ENCODE results near the gene MED27.

The MED27 gene

DNA sequence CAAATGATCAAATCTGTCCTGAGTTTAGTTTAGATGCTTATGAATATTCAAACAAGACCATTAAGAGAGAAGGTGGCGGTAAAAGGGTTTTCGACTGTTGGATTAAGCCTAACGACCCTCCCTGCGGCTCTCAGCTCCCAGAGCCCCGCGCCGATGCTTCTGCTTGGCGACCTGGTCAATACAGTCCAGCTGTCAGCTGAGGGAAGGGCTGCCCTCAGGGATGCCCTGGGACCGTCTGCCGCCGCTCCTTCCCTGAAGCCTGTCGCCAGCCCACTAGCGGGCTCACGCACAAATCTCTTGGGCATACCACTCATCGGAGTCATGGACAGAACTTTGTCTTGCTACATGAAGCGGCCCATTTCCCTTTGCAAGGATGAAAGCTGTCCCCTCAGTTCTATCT is 203.2 kb downstream of the MED27 start:
- no peak for DNase-seq (ENCODE audit: low spot score)

DNA sequence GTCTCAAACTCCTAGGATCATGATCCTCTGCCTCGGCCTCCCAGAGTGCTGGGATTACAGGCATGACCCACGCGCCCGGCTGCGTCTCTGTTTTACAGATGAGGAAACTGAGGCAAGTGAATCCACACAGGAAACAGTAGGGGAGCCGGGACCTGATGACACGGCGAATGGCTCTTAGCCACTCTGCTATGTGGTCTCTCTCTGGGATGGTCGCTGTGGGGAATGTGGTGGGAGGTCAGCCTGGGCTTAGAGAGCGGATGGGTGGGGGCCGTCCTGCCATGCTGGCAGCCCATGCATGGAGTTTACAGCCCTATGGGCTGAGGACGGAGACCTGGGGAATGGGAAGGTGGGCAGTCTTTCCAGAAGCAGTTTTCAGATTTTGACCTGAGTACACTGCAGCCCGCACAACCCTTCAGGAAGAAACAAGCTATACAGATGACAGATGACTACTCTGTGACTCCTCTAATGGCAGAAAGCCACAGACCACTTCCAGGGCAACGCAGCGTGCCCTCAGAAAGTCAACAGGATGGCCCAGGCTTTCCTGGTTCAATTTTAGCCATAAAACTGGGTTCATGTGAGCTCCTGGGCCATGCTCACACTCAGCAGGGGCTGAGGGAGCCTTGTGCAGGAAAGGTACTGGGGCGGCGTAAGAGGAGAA is 203.7 kb downstream of the MED27 start:
- no peak for DNase-seq (ENCODE audit: low spot score)

DNA sequence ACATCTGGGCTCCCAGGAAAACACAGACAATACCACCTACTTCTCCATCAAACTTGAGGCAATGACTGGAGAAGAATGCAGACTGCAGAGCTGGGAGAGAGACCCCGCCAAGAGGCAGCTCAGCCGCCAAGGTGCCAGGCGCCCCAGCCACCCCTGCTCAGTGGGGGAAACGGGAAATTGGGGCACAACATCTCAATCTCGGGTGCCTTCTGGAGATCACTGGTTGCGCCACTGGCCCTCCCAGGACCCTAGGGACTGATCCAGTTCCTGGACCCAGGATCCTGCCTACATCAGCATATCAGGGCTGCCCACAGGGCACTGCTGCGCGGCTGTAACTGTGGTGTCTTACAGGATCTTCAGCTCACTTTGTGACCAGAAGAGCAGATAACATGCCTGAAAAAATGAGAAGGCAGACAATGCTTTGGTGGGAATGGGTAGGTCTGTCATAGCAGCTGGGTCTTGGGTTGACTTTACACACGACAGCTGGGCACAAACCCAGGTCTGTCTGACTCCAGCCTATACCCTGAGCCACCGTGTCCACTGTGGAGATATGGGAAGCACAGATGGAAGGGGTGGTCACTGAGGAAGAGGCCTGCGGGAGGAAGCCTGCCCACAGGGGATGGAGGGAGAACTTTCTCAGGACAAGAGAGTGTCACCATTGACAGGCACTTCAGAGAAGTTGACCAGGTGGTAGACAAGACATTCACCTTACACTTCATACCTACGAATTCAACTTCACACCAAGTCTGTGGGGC is 204.6 kb downstream of the MED27 start:
- DNase-seq (ENCODE audit: low spot score), result no peak

DNA sequence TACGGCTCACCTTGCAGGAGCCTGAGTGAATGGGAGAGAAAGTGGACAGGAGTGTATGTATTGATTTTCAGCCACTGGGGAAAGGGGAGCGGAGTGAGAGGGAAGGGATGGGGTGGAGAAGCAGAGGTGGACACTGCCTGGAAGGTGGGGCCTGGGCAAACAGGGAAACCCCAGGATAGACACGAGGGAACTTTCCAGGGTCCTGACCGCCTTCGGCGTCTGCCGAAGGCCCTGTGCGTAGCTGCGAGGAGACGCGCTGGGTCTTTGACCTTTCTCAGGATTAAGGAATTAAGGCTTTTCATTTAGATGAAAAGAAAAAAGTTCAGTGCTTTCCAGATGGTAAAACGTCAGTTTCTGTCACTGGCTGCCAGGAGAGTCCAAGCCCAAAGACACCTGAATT is 205.2 kb downstream of the MED27 start:
- DNase-seq (ENCODE audit: low spot score), result no peak

DNA sequence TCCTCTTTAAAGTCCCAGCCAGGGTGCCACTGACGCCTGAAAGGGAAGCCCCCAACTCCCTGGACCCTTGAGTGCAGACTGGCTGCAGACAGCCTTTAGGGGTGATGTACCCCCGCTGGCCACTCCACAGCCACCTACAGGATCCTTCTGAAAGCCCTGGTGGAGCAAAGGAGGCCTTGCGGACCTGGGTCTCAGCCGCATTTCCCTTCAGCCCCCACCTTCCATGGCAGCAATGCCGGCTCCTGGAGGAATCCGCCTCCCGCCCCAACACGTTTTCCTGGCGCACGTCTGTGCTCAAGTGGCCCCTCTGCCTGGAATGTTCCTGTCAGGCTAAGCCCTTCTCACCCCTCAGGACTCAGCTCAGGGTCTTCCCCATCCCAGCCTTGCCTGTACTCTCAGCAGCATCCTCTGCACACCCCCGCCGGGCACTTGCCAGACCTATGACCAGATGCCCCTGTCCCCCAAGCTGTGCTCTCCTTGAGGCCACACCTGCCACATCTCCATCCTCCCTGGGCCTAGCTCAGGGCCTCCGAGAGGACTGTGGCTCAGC is 205.7 kb downstream of the MED27 start:
- no peak for DNase-seq (ENCODE audit: low spot score)

DNA sequence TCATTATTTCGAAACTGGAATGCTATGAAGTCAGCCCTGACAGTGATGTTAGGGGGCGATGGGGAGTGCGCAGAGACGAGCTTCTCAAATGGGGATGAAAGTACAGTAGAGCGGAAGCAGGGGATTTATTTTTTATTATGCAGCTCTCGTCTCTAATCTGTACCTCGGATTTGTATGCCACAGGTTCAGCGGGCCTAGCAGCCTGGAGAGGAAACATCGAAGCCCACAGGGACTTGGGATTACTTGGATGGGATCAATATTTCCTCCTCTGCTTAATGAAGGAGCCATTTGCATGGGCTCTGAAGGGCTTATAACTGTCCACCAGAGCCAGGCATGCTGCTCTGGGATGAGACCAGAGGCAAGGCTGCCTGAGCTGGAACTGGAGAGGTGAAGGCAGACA is 206.3 kb downstream of the MED27 start:
- DNase-seq (ENCODE audit: low spot score), result no peak

DNA sequence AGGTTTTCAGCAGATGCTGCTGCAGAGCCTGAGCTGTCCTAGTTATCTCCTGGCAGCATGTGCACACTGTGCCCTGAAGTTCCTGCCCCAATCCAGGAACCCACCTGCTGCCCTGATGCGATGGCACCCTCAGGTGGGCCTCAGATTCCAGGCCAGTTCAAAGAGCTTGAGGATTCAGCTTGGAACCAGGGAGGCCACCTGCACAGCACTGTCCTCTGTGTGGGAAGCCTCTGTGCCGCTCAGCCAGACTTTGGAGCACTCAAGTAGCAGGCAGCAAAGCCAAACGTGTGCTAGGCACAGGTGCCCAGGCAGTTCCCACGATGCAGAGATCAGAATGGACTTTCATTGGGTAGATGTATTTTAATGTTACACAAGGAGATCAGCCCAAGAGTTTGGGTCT is 207.0 kb downstream of the MED27 start:
- no peak for DNase-seq (ENCODE audit: low spot score)

DNA sequence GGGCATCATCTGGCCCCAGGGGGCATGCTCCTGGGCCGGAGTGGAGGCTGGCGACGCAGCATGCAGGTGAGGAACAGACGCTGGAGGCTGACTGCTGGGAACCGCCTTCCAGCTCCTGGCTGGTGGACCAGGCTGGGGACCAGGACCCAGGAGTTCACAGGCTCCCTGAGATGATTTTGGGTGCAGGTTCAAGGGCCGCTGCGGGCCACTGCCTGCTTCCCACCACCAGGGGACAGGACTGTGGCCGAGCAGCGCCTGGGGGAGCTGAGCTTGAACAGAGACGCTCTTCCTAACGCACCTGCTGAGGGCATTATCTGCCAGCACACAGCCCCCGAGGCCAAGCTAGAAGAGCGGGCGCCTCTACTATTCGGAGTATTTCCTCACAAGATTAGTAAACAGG is 207.7 kb downstream of the MED27 start:
- DNase-seq (ENCODE audit: low spot score), result no peak

DNA sequence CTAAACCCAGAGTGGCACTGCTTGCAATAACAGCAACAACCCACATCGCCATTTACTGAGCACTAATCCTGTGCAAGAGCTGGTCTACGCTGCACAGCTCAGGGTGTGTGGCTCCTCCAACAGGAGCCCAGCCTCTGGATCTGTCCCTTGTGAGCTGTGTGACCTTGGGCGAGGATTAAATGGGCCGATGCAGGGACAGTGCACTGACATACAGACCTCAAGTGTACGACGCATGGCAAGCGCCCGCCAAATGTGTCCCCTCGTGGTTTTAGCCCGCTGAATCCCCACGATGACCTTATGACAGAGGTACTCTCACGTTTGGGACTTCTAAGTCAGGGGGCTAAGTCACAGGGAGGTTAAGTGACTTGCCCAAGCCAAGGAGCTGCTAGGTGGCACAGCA is 209.5 kb downstream of the MED27 start:
- DNase-seq (ENCODE audit: low spot score), result no peak

DNA sequence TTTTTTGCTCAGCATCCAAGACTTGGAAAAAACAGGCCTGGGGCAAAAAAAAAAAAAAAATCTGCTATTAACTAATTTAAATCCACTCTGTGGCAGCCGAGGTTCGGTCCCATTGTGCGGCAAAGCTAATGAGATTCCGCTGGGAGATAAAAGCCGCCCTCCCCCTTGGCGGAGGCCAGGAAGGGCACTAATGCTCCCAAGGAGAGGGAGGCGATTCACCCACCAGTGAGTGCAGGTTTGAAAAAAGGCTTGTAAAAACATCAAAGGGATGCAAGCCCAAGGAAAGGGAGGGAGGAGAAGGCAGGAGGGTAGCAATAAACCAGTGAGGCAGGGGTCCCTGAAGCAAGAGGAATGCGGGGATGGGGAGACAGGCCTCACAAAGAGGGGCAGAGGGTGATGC is 210.3 kb downstream of the MED27 start:
- DNase-seq (ENCODE audit: low spot score), result no peak

DNA sequence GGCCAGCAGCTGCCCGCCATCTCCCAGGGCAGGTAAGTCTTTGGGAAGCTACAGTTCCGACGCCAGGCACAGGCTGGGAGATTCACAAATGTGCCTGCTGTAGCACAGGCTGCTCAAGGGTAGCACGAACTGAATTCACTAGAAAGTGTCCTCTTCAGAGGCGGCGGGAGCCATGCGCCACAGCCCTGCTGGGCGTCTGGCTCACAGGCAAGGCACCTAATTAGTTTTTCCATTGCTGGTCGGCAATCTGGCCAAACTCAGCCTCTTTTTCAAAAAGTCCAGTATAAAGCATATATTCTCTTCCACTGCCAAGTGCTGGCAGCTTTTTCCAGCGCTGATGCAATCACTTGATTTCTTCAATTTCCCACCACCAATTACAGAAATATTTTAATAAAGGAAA is 210.9 kb downstream of the MED27 start:
- no peak for DNase-seq (ENCODE audit: low spot score)

DNA sequence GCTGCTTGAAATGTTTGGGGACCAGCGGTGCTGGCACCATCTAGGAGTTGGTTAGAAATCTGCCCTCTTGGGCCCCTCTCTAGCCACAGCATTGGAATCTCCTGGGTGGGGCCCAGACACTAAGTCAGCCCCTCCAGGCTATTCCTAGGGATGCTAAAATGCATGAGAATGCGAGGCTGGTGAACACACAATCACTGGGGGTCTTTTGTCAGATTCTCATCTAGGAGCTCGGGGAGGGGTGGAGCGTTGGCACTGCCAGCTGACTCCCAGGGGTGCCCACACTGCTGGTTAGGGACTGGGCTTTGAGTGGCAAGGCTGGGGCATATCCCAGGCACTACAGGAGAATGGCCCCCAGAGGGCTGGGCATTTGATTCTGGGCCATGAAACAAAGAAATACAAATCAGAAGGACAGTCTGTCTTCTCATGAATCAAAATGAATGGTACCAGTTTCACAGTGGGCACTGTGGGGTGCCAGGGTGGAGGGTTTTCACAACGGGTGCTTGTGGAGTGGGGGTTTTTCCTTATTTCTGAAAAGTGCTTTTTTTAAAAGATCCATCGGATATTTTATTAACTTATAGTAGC is 212.0 kb downstream of the MED27 start:
- DNase-seq (ENCODE audit: low spot score), result no peak

DNA sequence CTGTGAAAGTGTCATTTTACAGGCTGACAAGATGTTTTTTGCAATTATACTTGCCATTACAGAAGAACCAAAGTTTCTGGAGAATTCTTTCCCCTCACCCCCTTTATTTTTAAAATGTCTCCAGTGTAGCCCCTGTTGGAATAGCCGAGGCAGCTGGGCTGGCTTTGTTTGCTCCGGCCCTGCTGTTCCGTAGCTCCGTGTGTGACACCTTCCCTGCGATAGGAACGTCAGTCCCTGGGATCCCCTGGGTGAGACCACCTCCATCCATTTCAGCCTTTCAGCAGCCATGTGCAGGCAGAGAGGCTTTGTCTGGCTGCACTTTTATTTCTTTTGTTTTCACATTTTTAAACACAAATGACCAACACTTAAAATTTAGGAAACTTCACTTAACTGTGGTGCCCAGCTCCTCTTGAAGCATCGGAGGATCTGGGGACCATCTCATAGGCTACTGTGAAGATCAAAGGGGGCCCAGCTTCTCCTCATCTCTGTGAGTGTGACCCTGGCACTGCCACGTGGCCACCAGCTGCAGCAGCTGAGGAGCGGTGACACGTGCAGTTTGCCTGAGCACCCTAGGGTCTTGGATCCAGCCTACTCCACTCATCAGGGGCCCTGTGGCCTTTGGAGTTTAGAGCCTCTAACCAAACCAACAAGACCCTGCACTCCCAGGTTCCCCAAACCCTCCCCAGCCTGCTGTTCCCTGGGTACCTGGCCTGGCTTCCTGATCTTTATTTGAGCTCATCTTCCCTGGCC is 214.0 kb downstream of the MED27 start:
- DNase-seq (ENCODE audit: low spot score), result no peak

DNA sequence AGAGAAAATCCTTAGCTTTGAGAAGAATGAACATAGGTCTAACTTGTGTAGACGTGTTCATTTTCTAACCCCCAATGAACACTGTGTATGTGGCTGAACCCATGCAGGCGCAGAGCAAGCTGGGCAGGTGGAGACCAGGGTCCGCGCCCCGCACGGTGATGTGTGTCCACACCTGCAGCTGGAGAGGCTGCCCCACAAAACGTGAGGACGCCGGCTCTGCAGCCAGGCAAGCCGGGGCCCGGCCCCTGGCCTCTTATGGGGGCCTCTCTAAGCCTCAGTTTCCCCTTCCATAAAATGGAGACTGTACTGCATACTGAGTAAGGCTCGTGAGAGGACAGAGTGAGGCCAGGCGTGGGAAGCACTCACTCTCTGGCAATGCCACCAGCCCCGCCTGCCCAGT is 215.1 kb downstream of the MED27 start:
- no peak for DNase-seq (ENCODE audit: low spot score)

DNA sequence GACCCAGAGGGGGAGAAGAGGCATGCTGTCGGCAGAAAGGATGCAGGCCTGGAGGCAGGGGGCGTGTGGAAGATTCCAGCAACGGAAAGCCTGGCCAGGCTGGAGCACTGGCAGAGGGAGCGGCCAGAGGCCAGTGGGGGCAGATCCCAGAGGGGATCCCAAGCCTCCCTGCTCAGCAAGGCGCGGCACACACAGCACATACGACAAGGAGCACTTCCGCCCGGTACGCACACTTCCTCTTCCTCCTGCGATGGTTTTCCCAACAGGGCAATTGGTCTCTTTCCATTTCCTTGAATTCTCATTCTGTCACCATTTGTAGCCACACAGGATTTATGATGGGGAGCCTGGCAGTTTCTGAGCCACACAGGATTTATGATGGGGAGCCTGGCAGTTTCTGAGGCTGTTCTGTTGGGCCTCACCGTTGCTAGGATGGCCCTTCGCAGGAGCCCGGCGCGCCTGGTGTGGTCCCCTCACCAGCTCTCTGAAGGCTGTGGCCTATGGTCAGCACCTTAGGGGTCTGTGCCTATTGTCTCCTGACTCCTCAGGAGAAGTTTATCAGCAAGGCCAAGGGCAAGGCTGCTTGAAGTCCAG is 216.3 kb downstream of the MED27 start:
- DNase-seq (ENCODE audit: low spot score), result no peak

DNA sequence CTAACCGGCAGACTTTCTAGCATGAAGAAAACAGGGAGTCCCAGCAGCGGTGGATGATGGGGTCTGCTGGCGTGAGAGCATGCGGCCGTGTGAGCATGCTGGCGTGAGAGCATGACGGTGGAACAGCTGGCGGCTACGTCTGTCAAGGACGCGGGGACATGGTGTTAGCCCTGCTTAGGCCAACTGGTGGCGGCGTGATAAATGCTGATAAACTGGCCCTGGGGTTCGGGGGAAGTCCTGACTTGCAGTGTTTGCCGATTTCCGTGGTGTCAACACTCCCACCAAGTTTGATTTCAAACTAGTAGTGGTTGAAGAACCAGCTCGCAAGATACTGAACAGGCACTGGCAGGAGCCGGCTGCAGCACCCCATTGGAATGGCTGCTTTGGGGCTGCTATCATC is 217.4 kb downstream of the MED27 start:
- DNase-seq (ENCODE audit: low spot score), result no peak

DNA sequence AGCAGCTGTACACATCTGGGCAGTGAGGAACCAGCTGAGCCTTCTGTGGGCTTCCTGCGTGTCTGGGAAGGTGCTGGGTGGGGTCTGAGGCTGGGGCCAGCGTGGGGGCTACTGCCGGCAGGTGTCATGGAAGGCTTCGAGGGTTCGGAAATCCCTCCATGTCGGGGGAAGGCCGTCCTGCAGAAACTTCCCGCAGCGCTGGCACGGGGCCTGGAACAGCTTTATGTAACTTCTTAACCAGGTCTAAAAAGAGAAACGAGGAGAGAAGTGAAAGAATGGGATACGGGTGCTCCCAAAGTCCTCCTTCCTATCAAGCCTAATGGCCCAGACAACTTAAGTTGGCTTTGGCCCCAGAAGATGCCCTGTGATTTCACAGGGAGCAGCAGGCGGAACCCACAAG is 219.2 kb downstream of the MED27 start:
- no peak for DNase-seq (ENCODE audit: low spot score)

DNA sequence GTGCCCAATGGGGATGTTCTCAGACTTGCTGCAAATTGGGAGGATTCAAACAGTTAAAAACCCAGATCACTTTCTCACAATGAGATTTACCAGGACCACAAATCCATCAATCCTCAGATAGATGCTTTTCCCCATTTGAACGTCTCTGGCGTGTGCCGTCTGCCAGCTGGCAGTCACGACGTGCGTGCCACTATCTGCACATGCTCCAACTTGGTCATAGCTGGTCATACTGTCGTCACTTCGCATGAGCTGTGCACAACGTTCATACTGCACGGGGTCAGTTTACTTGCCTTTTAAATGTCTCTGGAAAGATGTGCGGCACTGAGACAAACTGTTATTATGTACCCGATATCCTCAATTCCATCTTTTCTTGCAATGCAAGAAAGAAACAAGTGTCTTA is 221.5 kb downstream of the MED27 start:
- DNase-seq (ENCODE audit: low spot score), result no peak

DNA sequence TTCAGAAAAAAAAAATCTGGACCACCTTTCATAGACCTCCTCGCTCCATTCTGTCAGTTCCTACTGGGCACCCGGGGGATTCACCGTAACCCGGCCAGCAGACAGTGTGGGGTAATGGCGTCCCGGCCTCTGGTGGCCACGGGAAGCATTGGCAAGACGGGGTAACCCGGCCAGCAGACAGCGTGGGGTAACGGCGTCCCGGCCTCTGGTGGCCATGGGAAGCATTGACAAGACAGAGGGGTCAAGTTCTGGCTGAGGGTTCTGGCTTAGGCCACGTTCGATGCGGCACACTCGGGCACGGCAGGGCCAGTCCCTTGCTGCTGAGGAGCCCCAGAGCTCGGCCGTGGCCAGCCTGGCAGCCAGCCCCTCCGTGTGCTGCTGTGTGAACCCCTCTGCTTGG is 223.6 kb downstream of the MED27 start:
- DNase-seq (ENCODE audit: low spot score), result no peak

DNA sequence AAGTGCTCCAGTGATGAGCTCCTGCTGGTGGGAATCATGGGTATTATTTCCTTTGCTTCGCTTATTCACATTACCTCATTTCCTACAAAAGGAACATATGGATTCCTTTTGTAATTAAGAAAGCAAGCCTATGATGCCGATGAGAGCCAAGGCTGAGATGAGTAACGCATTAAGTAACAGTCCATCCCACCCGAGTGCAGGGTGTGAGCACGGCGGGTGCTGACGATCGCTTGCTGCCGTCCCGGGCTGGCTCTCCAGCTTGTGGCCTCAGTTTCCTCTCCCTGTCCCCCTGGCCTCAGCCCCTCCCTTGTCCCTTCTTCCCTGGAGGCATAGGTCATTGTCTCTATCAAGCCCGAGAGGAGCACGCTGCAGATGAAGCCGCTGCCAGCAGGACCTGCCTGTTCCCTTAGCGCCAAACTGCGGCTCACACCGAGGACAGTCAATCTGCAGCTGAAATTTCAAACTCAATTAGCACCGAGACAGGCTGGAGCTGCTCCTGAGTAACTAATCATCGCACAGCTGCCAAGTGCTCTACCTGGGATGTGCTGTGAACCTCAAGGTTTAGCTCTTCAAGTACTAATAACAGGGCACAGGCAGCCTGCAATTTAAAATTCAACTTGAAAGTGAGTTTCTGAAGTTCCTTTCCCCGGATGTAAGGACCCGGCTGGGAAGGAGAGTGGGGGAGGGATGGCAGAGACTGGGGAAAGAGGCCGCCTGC is 224.6 kb downstream of the MED27 start:
- DNase-seq (ENCODE audit: low spot score), result no peak

DNA sequence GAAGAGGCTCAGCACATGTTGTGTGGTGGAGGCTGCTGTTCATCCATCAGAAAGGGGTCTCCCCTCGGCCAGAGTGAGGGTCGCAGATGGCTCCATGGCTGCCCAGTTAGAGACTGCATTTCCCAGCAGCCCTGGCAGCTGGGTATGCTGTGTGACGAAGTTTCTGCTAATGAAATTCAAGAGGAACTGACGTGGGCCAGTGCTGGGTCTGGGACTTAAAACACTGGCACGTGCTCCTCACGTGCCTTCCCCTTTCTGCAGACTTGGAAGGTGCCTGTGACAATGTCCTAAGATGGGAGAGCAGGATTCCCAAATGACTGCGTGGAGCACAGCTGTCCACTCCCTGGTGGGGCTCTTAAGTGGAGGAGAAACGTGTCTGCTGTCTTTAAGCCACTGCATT is 225.3 kb downstream of the MED27 start:
- DNase-seq (ENCODE audit: low spot score), result no peak

DNA sequence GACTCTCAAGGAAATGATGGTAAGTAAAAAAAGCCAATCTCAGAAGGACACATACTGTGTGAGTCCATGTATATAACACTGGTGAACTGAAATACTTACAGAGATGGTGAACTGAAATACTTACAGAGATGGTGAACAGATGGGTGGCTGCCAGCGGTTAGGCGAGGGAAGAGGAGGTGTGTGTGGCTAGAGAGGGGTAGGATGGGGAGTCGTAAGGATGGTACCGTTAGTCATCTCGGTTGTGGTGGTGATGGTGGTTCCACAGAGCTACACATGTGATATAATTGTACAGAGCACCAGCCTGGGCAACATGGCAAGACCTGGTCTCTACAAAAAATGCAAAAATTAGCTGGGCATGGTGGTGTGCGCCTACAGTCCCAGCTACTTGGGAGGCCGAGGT is 226.2 kb downstream of the MED27 start:
- no peak for DNase-seq (ENCODE audit: low spot score)

Measured in HuH-7.5 (cell line).